GM12872 (cell line): Measurements from ENCODE around the gene USP25.

ENCODE experiments used
- CTCF ChIP-seq: IDR thresholded peaks from 3 replicates; pipeline ENCODE4 v1.5.1; 2011; ENCODE audit warnings: low read depth, mild to moderate bottlenecking, low read length, moderate library complexity; ENCODE audit not compliant: insufficient read depth

USP25 gene

GRCh38 chr21:15732290-15732995 is 2.7 kb downstream of the USP25 start:
- no peak for TF ChIP-seq CTCF

DNA sequence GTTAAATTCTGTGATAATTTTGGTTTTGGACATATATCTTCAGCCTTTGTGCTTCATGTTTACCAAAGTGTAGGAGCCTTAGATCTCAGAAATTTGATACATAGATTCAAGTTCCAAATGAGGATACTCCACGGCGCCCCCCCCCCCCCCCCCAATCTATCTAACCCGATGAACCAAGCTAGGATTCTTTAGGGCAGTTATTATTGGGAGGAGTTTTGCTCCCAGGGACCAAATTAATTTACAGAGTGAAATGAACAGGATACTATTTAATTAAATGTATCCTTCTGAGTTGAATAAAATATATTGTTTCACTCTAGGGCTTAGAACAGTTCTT is 3.2 kb downstream of the USP25 start:
- TF ChIP-seq CTCF, result no peak

GRCh38 chr21:15735409-15735808 is 5.6 kb downstream of the USP25 start:
- TF ChIP-seq CTCF, result no peak

- no peak for TF ChIP-seq CTCF
These were observed 10.6 kb downstream of the USP25 start for GRCh38 chr21:15740383-15740782.

- no peak for TF ChIP-seq CTCF
These were observed 11.7 kb downstream of the USP25 start for GRCh38 chr21:15741510-15741909.

GRCh38 chr21:15742052-15742670 is 12.4 kb downstream of the USP25 start:
- TF ChIP-seq CTCF, result no peak

DNA sequence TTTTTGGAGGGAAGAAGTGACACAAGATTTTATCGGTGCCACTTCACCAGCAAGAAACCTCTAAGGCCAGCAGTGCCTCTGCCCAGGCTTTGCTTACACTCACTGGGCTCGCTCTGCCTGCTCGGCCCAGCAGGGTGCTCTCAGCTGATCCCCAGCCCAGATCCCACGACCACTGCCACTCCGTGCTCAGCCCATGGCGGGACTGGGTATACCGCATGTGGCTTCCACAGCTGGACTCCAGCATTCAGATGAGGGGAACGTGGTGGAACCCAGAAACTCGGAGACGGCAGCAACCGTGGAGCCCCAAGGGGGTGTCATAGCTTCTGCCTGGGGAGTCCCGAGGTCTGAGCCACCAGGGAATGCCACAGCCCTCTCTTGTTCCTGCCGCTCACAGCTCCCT is 12.9 kb downstream of the USP25 start:
- TF ChIP-seq CTCF, result no peak
